GM12874 (cell line): ENCODE results near the gene MASP2.

ENCODE experiments used
- TF ChIP-seq, protein P1 (sequence below): IDR thresholded peaks from 2 replicates; pipeline ENCODE4 v1.5.1; 2011; ENCODE audit warnings: low read depth, mild to moderate bottlenecking, control low read depth, low read length, moderate library complexity; ENCODE audit not compliant: insufficient read depth

Gene MASP2

DNA sequence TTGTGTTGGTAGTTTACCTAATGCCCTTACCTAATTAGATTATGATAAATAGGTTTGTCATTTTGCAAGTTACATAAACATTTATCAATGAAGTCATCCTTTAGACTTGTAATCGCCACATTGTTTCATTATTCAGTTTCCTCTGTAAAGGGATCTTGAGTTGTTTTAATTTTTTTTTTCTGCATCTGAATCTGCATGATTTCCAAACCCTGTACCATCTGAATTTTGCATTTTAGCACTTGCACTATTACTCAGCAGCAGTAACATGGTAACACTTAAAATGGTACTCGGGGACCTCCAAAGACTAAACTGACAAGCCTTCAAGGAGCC is 22.2 kb downstream of the MASP2 start:
- TF ChIP-seq, protein P1, sequence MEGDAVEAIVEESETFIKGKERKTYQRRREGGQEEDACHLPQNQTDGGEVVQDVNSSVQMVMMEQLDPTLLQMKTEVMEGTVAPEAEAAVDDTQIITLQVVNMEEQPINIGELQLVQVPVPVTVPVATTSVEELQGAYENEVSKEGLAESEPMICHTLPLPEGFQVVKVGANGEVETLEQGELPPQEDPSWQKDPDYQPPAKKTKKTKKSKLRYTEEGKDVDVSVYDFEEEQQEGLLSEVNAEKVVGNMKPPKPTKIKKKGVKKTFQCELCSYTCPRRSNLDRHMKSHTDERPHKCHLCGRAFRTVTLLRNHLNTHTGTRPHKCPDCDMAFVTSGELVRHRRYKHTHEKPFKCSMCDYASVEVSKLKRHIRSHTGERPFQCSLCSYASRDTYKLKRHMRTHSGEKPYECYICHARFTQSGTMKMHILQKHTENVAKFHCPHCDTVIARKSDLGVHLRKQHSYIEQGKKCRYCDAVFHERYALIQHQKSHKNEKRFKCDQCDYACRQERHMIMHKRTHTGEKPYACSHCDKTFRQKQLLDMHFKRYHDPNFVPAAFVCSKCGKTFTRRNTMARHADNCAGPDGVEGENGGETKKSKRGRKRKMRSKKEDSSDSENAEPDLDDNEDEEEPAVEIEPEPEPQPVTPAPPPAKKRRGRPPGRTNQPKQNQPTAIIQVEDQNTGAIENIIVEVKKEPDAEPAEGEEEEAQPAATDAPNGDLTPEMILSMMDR = no peak

DNA sequence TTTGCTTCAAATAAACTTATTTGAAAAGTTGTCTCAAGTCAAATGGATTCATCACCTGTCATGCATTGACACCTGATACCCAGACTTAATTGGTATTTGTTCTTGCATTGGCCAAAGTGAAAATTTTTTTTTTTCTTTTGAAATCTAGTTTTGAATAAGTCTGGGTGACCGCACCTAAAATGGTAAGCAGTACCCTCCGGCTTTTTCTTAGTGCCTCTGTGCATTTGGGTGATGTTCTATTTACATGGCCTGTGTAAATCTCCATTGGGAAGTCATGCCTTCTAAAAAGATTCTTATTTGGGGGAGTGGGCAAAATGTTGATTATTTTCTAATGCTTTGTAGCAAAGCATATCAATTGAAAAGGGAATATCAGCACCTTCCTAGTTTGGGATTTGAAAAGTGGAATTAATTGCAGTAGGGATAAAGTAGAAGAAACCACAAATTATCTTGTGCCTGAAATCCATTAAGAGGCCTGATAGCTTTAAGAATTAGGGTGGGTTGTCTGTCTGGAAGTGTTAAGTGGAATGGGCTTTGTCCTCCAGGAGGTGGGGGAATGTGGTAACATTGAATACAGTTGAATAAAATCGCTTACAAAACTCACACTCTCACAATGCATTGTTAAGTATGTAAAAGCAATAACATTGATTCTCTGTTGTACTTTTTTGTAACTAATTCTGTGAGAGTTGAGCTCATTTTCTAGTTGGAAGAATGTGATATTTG is 22.7 kb downstream of the MASP2 start:
- TF ChIP-seq, protein P1 = no peak

DNA sequence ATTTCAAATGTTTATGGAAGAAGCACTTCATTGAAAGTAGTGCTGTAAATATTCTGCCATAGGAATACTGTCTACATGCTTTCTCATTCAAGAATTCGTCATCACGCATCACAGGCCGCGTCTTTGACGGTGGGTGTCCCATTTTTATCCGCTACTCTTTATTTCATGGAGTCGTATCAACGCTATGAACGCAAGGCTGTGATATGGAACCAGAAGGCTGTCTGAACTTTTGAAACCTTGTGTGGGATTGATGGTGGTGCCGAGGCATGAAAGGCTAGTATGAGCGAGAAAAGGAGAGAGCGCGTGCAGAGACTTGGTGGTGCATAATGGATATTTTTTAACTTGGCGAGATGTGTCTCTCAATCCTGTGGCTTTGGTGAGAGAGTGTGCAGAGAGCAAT is 23.8 kb downstream of the MASP2 start:
- TF ChIP-seq, protein P1 = no peak

DNA sequence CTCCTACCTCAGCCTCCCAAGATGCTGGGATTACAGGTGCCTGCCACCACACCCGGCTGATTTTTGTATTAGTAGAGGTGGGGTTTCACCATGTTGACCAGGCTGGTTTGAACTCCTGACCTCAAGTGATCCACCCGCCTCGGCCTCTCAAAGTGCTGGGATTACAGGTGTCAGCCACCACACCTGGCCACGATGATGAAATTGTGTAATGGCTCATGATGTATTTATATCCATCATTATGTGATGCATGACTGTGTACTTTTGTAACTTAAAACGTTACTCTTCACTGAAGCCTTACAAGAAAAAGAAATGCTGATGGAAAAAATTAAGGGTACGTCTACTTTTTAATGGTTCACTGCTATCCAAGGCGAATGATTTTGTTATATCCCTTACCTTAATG is 27.1 kb downstream of the MASP2 start:
- TF ChIP-seq, protein P1 = no peak

DNA sequence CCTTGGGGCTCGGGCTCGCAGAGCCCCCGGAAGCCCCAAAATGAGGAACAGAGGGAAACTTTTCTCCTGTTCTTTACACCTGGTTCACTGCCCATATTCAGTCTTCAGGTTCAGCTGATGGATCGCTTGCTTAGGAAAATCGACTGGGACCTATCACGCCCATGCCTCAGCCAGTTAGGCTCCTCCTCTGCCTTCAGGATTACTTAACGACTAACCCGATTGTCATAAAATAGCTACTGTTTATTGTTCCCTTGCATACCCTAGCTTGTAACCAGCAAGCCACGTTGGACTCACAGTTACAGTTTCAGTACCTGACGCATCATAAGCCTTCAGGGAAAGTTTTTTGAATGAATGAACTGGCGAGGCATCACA is 33.9 kb downstream of the MASP2 start:
- TF ChIP-seq, protein P1 = no peak

DNA sequence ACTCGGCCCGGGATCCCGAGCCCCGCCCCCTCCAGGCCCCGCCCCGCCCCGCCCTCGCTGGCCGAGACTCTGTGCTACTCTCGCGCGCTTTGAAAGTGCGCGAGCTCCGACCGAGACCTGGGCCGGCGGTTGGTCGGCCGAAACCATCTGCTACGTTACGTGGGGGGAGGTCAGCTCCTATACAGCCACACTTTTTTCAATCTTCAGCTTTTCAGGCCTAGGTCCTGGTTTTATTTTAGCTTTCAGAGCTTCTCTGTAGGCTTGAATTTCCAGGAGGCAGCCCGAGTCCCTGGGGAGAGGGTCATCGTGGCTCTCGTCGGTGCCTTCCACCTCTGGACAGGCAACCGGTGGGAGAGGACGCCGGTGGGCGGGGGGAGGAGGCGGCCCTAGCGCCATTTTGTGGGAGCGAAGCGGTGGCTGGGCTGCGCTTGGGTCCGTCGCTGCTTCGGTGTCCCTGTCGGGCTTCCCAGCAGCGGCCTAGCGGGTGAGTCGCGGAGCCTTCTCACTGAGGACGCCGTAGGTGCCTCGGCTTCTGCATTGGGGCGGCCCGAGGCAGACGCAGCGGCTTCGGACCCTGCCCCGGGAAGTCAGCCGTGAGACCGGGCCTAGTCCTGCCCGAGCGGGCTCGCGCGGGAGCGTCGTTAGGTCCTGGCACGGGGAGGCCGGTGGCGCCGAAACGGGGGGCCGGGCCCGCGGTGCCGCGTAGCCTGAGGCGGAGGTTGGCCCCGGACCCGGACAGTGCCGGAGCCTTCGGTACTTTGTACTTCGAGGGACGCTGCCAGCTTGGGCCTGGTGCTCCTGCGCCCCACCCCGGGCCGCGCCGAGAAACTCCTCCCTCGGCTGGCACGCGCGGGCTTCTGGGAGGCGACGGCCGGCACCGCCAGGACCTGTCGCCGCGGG is 34.5 kb downstream of the MASP2 start, which contains the start of gene TARDBP:
Gene TARDBP (plus strand): TSS at position 395 of the 900 bp plus-strand sequence. CDS start 1,074 bp downstream, outside the sequence.
- TF ChIP-seq, protein P1 = no peak

DNA sequence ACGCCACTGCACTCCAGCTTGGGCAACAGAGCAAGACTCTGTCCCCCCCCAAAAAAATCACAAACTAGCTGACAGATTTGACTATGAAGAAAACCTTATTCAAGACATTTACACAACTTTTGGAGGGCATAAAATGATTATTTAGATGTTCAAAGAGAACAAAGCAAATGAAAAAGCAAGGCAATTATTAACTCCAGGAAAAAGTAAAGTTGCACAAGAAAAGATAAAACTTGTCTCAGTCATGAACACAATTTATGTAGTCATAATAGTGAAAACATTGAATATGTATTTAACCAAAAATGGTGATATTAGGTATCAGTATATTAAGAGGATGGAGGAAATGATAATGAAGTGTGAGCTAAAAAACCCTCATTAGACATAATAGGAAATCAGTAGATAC is 46.5 kb downstream of the MASP2 start:
- TF ChIP-seq, protein P1 = no peak
